ENCODE measurements around the gene SAMSN1. TPM values are rescaled to one million over a fixed set of nuclear protein-coding genes. Genes with fewer than 3 reads are reported as not detected.

SAMSN1 gene
- total RNA-seq, 1 experiment from 2014 or later: 0.08 TPM

Other genes starting within 250 kb of the SAMSN1 start
- 4.6 and 5.5 TPM in 2 replicates for gene HSPA13, start 163.2 kb downstream of the SAMSN1 start, total RNA-seq (2014; rRNA removed; shearing (Covaris generic))

Measured in HT-29 (cell line).